Stimulated activated CD8-positive, alpha-beta memory T cell treated with anti-CD3 and anti-CD28 coated beads, Interleukin-12 subunit alpha, Interleukin-12 subunit beta, amount 100 ng/mL, for 24 hours (primary cell): ENCODE results near the gene RTF2.

Source experiments
- DNase-seq: peaks from one replicate; pipeline ENCODE4 v3.0.0-alpha.2; 2020; ENCODE audit errors: extremely low read depth

Gene RTF2, protein sequence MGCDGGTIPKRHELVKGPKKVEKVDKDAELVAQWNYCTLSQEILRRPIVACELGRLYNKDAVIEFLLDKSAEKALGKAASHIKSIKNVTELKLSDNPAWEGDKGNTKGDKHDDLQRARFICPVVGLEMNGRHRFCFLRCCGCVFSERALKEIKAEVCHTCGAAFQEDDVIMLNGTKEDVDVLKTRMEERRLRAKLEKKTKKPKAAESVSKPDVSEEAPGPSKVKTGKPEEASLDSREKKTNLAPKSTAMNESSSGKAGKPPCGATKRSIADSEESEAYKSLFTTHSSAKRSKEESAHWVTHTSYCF

DNA sequence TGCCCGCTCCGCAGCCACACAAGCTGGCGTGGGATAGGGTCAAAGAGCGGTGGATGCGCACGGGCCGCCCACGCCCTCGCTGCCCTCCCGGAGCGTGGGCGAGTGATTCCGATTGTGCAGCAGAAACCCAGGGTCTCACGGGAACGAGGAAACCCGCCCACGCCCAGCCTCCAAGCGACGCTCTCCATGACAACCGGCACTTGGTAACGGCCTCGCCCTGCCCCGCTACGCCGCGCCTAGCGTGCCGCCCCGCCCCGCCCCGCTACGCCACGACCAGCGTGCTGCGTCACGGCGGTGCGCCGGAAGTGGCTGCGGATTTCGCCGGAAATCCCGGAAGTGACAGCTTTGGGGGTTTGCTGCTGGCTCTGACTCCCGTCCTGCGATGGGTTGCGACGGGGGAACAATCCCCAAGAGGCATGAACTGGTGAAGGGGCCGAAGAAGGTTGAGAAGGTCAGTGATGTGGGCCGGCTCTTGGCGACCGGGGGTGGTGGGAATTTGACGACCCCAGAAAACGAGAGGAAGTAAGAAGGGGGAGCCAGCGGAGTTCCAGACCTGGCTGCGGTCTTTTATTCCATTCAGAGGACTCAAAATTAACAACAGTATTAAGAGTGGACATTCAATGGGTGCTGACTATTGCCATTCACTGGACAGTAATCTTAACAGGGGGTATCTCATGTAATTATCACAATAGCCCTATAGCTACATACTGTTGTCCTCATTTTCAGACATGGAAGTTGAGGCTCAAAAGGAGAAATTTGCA lies at the start of gene RTF2:
RTF2 (plus strand) TSS at position 312 of the 761 bp plus-strand sequence; CDS start at position 383, 71 bp downstream.
- DNase-seq = peak; percentile 90

- DNase-seq = no peak
Measured at GRCh38 chr20:56420028-56420427, 48.4 kb upstream of the RTF2 start.

- DNase-seq = no peak
Measured at GRCh38 chr20:56420940-56421688, 47.3 kb upstream of the RTF2 start.

GRCh38 chr20:56422076-56422823 lies 46.2 kb upstream of the RTF2 start:
- DNase-seq = no peak

DNA sequence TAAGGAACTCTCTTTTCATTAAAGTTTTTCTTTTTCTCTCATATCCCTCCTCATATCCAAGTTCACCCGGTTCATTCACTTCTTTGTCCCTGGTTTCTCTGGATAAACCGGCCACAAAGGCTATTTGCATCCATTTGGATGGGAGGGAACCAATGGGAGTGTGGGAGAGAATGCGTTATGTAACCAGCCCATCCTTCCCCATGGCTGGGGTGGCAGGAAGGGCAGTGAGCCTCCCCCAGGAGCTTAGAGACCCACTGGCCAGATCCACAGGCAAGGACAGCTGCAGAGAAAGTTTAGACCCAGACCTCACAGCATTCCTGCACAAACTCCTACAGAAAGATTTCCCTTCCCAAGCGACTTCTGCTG lies 45.6 kb upstream of the RTF2 start:
- DNase-seq = no peak

- DNase-seq = no peak
Measured at GRCh38 chr20:56423211-56423610, 45.2 kb upstream of the RTF2 start.

GRCh38 chr20:56423886-56424285 lies 44.5 kb upstream of the RTF2 start:
- DNase-seq = no peak

- DNase-seq = no peak
Measured at GRCh38 chr20:56424931-56425330, 43.5 kb upstream of the RTF2 start.

DNA sequence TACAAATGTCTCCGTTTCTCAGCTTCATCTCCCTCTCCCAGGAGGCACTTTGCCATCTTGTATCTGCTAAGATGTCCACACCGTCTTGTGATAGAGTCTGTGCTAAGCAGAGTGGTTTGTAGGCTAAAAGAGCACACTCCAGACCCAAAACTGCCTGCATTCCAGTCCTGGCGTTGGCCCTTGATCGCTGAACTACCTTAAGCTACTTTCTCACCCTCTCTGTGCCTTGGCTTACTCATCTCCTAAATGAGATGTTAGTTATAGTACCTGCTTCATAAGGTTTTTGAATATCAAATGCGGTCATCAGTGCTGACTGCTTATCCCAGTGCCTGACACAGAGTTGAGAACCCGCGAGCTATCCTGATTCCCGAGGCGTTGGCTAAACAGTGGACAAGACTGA lies 42.4 kb upstream of the RTF2 start:
- no peak for DNase-seq

DNA sequence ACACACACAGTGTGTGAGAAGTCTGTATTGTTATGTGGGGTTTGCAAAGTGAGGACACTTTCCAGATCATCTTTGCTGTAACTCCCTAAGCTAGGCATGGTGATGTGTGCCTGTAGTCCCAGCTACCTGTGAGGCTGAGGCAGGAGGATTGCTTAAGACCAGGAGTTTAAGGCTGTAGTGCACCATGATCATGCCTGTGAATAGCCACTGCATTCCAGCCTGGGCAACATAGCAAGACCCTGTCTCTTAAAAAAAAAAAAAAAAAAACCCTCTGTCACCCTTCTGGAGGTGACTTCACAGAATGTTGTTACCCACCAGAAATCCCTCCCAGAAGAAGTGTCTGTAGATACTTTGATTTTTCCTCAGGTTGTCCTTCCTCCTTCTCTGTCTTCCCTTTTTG lies 41.5 kb upstream of the RTF2 start:
- DNase-seq = no peak

GRCh38 chr20:56427797-56428196 lies 40.6 kb upstream of the RTF2 start:
- DNase-seq = no peak

GRCh38 chr20:56428410-56428809 lies 40.0 kb upstream of the RTF2 start:
- DNase-seq = no peak

- DNase-seq = no peak
Measured at GRCh38 chr20:56428881-56429280, 39.5 kb upstream of the RTF2 start.

DNA sequence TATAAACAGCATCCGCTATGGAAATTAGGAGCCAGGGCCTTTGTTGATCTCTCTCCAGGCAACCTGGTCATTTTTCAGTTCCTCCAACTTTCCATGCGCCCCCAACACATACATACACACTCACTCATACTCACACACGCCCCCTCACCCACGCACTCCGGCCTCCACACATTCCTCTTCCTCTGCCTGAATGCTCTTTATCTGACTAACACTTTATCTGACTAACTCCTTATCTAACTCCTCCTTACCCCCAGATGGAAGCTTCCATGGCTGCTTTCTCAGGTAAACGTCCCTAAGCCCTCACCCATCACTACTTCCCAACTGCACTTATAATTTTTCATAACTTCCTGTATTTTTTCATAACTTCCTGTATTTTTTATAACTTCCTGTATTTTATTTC lies 38.9 kb upstream of the RTF2 start:
- DNase-seq = no peak

DNA sequence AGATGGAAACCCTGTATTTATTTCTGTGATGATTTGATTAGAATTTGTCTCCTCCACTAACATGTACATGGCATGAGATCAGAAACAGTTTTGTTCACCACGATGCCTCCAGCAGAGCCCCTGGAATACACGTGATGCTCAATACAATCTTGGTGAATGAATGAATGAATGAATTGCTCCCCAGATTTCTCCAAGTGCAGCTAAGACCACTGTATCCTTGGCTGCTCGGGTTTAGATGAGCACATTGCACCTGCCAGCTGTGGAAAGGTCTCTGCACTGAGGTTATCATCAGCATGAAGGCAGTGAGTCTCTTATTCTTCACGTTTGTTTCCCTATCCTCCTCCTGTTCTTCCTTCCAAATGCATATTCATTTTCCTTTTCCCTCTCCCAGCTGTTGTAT lies 38.5 kb upstream of the RTF2 start:
- no peak for DNase-seq

DNA sequence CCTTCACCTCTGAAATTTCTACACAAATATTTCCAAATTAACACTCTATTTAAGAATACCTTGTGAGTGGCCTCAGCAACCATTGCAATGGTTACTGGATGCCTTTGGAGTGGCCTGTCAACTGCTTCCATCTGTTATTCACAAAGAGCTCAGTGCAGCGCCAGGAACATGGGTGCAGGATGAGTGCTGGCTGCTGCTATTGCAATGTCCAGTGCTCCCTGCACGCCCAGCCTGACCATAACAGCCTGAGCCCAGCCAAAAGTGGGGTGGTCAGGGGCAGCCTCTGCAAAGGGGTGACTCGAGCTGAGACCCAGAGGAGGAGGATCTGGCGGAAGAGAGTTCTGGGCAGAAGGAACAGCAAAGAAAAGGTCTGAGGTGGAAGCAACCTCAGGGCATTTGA lies 38.0 kb upstream of the RTF2 start:
- DNase-seq = no peak

DNA sequence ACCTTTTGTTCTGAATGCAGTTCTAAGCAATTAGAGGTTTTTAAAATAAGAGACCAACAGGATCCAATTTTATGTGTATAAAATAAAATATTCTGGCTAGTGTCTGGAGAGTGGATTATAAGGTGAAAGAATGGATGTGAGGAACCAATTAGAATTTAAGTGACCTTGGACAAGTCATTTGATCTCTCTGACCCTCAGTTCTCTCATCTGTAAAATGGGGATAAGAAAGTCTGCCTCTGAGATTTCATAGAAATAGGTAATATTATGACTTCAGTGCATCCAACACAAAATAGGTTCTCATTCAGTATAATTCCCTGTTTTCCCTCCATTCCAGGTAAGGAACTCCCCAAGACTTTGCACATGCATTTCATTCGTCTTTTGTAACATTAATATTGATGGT lies 37.5 kb upstream of the RTF2 start:
- no peak for DNase-seq

GRCh38 chr20:56431471-56431870 lies 37.0 kb upstream of the RTF2 start:
- DNase-seq = no peak

- no peak for DNase-seq
Measured at GRCh38 chr20:56433221-56433879, 35.1 kb upstream of the RTF2 start.

GRCh38 chr20:56433880-56434255 lies 34.6 kb upstream of the RTF2 start:
- no peak for DNase-seq

- no peak for DNase-seq
Measured at GRCh38 chr20:56437196-56437960, 31.0 kb upstream of the RTF2 start.
